Activated CD4-positive, alpha-beta T cell treated with anti-CD3 and anti-CD28 coated beads for 1 hour (primary cell): ENCODE results near the gene SMC3.
A peak's percentile ranks its signal among the peaks of the same experiment; 100 is the strongest.
"Not testable (repeated sequence)": the region's sequence is repeated elsewhere in the genome, so short reads cannot be mapped to it uniquely, and the experiment has no call there.

Experiments used
- DNase-seq: peaks from one replicate; pipeline ENCODE4 v3.0.0-alpha.2; 2020

The SMC3 gene

DNA sequence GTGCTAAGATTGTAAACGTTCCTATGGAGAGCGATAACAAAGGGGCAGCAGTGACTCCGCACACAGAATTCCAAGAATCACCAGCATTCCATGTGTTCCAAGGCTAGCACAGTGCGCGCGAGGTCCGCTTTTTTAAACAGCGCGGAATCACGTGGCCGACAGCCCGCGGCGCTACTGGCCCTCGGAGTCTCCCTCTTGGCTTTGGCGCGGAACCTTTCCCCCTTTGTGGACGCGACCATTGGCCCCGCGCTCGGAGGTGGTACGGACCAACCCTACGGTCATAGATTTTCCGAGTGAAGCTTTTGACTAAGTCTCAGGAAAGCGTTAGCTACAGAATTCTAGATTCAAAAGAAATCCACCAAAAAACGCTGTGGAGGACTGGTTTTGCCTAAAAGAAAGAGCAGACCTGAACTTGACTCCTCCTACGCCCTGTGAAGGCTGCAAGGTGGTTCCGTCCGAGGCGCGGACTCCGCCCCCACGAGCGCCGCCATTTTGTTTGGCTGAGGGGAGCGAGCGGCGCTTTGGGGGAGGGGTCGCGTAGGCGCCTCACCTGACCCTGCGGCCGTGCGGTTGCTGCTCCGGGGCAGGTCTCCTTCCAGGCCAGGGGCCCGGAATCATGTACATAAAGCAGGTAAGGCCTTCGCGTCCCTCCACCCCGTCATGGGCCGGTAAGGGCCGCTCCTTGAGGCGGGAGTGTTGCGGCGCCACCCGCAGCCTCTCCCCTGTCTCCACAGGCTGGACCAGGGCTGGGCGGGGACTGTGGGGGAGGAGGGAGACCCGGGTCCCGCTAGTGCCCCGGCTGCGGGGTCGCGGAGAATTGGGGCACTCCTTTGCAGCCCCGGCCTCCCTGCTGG lies at the start of gene SMC3:
Gene SMC3, plus strand, starts transcription at position 495 of the 854 bp plus-strand sequence. Its CDS starts 122 bp downstream, at position 617.
- DNase-seq: peak; percentile 81

DNA sequence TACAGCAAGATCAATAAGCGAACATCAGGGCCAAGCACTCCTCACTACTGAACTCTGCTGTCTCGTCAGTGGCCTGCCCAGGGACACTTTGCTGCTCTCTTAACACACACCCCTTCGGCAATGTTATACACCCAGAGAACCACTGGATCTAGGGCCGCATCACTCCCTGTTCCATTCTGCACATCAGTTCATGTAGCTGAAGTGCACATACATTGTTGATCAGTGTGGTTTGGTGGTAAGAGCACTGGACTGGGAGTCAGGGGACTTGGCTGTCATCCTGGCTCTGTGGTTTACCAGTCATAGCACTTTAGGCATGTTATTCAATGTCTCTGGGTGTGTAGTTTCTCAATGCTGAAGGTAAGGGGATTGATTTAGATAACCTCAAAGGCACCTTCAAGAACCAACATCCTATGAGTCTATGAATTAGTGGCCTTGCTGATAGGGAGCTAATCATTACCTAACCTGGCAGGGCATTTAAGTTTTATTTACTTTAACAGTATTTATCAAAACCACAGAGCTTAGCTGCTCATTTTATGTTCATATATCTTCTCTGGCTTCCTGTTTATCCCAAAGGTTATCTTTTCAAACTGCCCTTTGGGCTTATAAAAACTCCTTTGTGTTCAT lies 45.0 kb upstream of the SMC3 start:
- DNase-seq: no peak

DNA sequence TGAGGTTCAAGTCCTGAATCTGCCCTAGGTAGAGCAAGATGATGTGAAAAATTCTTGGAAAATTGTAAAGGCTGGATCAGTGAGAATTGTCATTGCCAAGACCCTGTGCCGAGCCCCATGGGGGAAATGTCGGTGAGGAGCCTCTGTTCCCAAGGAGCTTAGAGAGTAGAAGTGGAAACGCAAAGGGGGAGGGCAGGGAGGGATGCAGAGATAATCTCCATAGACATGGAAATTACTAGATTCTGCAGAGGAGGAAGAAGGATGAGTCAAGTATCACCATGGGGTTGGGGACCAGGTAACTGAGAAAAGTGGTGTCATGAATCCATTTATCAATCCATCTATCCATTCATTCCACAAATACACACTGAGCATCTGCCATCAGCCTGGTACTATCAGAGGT lies 43.8 kb upstream of the SMC3 start:
- DNase-seq: no peak

DNA sequence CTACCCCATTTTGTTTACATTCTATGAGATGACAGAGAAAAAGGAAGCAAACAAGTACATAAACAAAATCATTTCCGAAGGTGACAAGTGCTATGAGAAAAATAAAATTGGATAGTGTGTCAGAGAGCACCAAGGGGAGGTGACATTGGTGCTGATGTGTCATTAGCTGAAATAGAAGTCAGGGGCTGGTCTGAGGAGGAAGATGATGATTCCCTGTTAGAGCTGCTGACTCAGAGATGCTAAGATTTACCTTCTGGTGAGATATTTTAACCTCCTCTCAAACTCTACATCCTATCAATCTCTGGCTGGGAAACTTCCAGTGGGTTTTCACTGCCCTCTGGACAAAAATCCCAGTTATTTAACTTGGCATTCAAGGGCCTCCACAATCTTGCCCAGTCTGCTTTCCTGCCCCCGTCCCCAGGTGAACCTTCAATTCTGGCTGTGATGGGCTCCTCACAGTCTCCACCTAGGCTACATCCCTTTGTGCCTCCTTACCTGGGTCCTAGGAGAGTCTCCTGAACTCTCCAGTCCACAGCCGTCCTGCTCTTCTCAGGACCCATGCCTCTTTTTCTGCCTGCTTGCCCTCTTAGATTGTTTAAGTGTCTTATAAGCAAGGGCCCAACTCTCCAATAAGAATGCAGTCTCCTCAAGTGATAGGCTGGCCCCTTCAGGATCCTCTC lies 43.2 kb upstream of the SMC3 start:
- no peak for DNase-seq

DNA sequence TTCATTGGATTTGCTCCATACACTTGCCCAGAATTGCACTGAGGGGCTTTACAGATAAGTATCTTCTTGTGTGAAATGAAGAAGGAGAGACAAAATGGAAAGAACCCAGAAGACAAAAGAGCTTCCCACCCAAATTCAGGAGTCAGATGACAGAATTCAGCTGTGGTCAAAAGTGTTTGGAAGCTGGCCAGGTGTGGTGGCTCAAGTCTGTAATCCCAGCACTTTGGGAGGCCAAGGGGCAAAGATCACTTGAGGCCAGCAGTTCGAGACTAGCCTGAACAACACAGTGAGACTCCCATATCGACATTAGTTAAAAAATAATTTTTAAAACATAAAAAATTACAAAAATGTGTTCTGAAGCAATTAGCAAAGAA lies 42.6 kb upstream of the SMC3 start:
- no peak for DNase-seq

DNA sequence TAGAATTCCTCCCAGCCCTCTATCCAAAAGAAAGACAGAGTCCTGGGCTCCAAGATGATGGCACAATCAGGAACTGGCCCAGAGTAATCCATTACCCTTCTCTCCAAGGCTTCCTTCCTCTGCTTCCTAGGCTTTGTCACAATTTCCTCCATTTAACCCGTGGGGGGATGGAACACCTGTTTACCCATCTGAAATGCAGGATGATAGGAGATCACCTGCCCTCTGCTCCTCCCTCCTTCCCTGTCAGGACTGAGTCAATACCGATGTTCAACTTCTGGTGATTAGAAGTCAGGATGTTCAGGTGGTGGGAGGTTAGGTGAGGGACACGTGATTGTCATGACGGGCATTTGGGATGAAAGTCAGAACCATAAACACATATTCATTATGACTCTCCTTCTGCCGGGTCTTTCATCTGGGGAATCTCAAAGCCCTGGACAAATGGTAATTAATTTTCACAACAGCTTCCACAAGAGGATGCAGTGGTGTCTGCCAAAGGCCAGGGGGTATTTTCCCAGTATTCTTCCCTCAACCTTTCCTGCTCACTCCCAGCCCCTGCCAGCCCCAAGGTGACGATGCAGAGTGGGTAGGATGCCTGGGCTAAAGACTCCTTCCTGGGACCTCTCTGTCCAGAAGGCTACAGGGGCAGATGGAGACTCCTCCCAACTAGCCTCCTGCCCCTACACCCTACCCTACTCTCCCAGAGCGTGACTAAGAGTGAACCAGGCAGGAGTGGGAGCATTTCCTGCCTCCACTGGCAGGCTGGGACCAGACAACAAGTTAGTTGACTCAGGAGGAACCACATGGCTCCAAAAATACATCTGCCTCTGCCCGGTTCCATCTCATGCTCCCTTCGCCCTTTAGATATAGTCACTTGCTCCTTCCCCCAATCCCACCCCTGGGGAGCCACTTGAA lies 41.9 kb upstream of the SMC3 start:
- DNase-seq: no peak

DNA sequence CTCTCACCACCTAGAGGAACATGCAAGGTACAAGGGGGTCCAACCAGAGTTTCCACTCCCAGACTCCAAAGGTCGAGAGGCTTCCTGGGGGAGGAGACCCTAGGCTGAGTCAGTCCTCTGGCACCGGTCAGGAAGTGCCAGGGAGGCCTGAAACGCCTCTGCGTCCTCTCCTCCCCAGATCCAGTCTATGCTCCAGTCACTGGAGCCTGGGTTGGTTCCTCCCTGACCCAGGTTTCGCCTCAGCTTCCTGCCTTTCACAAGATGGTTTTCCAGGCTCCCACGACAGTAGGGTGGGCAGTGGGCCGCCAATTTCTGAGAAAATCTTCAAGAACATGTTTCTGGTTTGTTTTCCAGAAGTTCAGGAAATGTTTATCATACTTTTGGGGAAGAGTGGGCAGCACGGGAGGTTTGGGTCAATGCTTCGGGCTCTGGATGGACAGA lies 39.7 kb upstream of the SMC3 start:
- DNase-seq: no peak

DNA sequence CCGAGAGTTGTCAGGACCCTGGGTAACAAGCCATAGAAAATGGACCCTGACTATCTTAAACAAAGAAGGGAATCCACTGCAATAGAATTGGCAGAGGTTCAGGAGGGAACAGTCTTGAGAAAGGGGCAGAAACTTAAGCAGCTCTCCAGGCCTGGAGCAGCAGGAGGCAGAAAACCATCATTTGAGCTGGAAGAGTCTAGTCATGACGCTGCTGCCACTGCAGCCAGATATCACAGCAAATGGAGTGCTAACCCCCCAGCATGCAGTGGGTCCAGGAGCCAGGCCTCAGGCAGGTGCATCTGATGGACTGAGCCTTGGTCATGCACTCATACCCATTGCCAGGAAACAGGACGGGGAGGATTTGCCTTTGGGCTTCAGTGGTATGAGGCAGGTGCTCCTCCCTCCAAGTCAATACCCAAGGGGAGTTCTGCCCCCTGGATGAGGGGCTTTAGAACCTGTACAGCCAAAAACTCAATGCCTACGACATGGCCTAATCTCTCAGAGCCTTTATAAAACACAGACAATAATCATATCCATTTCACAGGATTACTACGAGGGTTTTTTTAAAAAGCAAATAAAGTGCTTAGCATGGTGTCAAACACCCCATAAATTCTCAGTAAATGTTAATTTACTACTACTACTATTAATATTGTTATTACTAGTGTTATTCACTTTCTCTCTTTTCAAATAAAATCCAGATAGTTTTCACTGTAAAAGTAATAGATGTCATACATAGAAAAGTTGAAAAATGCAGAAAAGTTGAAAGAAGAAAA lies 39.1 kb upstream of the SMC3 start:
- no peak for DNase-seq

DNA sequence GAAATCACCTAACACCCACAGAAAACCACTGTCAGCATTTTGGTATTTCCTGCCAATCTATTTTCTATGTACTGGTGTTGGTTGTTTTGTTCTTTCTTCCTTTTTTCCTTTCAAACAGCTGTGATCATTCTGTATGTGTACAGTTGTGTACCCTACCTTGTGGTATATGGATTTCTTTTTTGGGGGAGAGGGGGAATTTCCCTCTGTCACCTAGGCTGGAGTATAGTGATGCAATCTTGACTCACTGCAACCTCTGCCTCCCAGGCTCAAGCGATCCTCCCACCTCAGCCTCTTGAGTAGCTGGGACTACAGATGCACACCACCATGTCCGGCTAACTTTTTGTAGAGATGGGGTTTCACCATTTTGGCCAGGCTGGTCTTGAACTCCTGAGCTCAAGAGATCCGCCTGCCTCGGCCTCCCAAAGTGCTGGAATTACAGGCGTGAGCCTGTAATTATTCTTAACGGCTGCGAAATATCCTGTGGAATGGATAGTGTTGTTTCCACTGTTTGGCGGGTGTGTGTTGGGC lies 38.4 kb upstream of the SMC3 start:
- not testable (repeated sequence) for DNase-seq

DNA sequence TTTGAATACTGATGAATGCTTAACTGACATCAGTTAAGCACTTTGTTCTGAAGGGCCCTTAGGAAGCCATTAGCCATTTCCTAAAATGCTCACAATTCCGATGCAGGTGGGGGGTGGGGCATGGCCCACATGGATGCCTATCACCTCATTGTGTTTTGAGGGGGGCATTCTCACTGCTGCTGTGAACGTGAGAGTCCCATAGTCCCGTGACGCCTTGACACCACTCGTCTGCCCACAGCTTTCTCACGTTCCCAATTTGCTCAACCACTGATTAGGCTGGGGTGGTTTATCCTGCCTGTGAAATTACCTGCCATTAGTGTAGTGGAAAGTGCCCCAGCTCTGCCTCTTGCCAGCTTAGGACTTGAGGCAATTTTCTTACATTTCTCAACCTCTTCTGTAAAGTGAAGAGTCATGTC lies 37.9 kb upstream of the SMC3 start:
- no peak for DNase-seq

DNA sequence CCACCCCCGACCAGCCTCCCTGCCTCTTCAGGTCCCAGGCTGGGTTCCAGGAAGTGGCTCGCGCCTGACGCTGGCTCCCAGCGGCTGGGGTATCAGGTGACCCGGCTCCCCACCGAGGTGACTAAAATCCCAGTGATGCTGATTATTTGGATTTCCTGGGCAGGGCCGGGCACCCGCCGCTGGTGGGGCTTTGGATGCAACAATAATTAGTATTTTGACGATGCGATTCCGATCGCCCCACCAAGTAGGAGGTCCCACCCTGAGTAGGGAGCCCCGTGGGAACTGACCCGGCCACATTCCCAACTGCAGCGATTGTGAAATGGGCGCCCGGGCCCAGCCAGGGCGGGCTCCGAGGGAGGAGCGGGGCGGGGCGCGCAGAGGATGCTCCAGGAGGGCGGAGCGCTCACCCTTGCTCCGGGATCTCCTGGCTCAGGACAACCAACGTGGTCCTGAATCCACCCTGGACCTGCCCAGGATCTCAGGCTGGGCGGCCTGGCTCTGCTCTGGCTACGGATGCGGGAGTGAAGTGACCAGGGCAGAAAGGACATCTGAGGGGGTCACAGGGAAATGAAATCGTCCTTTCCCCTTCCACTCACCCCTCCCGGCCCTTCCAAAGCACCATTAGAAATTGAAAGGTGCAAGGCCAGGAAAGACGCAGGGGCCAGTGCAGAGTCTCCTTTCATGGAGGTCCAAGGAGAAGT lies 37.2 kb upstream of the SMC3 start:
- no peak for DNase-seq

DNA sequence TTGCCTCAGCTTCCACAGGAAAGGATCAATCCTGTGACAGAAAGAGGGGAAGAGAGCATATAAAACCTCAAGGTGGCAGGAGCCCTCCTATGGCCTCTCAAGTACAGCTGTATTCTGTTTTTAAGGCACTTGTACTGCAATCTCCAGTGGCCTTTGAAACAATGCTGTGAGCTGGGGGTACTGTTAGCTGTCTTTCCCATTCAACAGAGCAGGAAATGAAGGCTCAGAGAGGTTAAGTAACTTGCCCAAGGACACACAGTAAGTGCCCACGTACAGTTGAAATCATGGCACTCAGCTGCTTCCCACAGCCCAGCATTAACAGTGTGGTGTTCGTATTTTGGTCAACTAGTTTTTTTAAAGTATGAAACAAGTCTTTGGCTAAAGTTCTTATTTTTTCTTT lies 35.8 kb upstream of the SMC3 start:
- DNase-seq: no peak

DNA sequence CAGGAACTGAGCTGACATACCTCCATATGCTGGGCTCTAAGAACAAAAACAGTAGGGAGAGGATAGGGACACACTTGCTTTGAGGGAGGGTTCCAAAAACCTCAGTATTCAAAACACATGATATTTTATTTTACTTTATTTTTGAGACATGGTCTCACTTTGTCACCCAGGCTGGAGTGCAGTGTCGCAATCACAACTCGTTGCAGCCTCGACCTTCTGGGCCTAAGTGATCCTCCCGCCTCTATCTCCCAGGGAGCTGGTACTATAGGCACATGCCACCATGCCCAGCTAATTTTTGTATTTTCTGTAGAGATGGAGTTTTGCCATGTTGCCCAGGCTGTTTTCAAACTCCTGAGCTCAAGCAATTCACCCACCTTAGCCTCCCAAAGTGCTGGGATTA lies 34.9 kb upstream of the SMC3 start:
- not testable (repeated sequence) for DNase-seq

DNA sequence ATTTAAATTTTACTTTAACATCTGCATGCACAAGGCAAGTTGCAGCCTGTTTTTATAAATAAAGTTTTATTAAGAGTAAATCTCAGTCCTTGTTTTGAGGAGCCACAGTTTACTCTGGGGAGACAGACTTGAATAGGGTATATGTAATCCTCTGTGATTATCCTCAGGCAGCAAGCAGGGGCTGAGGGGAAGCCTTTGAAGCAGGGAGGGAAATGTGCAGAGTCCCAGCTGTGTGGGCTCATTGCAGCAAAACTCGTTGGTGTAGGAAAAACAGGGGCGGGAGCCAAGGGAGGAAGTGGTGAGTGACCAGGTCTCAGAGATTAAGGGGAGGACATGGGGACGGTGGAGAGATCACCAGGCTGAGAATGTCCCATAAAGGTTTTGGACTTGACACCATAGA lies 34.3 kb upstream of the SMC3 start:
- no peak for DNase-seq

DNA sequence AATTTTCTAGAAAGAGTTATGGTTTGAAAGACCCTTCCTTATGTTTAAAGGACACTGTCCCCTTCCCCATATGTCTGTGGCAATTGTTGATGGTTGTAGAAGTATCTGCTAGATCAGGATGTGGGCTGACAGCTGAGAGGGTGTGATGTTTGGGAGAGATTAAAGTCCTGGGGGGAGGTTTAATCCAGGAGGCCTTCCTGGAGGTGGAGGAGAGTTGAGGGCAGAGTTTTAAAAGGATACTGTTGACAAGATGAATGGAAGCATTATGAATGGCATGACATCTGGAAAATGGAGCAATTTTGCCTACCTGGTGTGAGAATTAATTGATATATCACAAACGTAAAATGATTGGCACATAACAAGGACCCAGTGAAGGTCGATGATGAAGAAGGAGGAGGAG lies 32.9 kb upstream of the SMC3 start:
- no peak for DNase-seq

DNA sequence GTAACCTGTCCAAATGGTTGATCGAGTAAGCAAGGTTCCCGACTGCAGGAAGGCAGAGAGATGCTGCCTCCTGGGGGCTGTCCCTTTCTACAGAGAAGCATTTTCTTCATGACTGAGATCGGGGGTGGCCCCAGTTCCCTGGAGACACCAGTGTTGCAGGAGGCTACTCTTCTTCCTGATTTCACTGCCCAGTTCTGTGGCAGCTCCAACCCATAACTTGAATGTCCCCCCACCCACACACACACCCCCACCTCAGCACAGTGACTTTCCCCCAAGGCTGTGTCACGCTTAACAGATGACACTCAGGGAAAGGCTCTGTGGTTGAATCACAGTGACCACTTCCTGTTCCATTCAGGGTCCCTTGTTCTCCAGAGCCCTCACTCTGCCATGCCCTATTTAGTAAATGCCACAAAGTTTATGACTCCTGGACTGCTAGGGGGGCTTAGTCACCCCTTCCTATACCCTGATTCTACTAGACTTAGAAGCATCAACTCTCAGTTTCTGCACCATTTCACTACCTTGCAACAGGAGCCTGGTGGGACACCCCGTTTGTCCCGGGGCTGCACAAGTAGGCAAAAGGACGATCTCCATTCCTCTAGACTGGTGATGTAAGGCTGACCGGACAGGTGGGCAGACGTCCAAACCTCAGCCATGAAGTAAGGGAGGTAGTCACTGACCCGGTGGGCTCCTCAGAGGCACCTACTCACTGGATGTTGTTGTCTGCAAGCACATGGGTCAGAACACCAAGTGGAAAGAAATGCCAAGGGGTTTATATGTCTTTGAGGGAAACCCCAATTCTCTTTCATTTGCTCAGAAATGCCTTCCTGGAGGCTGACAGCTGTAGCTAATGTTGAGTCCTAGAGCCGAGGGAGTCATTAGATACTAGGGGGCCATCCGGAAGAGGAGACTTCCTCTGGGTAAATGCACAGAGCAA lies 31.3 kb upstream of the SMC3 start:
- peak; percentile 27 for DNase-seq

DNA sequence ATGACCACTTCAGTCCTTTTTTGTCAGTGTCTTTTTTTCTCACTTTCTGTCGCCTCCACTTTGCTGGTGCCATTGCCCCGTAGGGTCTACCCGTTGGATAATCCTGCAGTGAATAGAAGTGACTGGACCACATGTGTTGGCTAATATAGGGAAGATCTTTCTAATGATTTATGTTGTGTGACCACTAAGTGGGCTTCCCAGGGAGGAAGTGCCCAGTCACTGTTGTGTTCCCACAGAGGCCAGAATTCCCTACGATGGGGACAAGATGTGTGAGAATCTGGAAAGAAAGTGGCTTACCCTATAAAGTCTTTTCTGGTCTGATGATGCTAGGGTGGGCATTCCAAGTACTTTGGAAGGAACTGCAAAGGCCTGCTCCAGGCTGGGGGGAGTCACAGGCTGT lies 28.4 kb upstream of the SMC3 start:
- no peak for DNase-seq

DNA sequence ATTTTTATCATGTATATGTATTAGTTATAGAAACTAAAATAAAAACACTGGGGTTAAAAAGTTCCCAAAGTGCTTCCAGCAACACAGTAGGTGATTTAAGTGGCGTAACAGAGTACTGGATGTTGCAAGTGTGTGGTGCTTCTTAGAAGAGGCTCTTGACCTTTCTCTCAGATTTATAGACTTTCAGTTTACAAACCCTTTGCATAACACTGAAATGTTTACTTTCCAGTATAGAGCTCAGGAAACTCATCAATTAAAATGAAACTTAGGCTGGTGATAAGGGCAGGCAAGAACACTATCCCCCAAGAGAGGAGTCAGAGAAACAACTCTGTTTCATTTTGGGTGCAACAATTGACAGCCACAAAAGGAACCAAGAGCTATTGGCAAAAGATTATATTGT lies 27.5 kb upstream of the SMC3 start:
- no peak for DNase-seq

DNA sequence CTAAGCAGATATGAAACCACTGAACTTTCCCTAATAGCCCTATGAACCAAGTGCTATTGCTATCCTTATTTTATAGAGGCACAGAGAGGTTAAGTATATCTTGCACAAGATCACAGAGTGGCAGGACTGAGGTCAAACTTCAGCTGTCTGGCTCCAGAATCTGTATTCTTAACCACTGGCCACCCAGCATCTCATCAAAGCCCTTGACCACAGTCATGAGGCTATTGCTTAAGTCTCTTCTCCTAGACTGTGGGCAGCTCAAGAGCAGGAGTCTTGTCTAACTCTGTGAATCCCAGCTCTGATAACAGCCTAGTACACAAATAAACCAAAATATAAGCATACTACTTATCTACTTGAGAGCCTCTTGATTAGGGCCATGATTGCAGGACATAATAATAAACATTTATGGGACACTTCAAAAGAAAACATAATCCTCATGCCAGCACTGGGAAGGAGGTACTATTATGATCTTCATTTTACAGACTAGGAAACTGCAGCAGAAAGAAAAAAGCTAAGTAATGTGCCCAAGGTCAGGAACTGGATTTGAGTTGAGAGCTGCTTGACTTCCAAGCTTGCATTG lies 22.4 kb upstream of the SMC3 start:
- DNase-seq: no peak

DNA sequence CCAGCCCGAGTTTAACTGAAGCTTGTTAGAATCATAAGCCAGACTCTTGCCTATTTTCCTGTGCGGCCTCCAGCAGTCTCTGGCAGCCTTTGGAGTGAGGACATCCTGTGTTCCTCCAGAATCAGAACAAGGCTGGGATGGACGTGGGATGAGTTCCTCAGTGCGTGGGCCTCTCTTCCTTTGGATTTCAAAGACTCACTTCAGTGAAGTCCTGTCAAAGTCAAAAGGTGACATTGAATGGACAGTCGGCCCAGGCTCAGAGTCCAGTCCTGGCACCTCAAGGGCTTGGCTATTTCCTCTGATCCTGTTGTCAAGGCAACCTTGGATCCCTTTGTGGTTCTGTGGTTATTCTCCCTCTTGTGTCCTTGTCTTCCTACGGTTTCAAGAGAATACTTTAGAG lies 21.4 kb upstream of the SMC3 start:
- no peak for DNase-seq
